HG02588 (cell line): ENCODE results near the gene EDA.
"Not testable (repeated sequence)": the region's sequence is repeated elsewhere in the genome, so short reads cannot be mapped to it uniquely, and the experiment has no call there.

Experiments used
- ATAC-seq: cut with Tn5 transposase; IDR thresholded peaks from one replicate; pipeline ENCODE4 v1.9.1; 2021; ENCODE audit warnings: mild to moderate bottlenecking, moderate library complexity; ENCODE audit not compliant: unreplicated experiment

EDA gene

GRCh38 chrX:69741721-69742120 lies 125.8 kb downstream of the EDA start:
- no peak for ATAC-seq

GRCh38 chrX:69746051-69746450 lies 130.1 kb downstream of the EDA start:
- ATAC-seq: no peak

GRCh38 chrX:69748055-69748454 lies 132.1 kb downstream of the EDA start:
- ATAC-seq: no peak

GRCh38 chrX:69759921-69760625 lies 144.2 kb downstream of the EDA start:
- ATAC-seq: no peak

GRCh38 chrX:69761633-69762032 lies 145.7 kb downstream of the EDA start:
- ATAC-seq: no peak

GRCh38 chrX:69762340-69762739 lies 146.4 kb downstream of the EDA start:
- no peak for ATAC-seq

- no peak for ATAC-seq
Observed at GRCh38 chrX:69793260-69793935, 177.5 kb downstream of the EDA start.

GRCh38 chrX:69795702-69796101 lies 179.8 kb downstream of the EDA start:
- no peak for ATAC-seq

- ATAC-seq: no peak
Observed at GRCh38 chrX:69807400-69807799, 191.5 kb downstream of the EDA start.

GRCh38 chrX:69808375-69808774 lies 192.5 kb downstream of the EDA start:
- no peak for ATAC-seq

GRCh38 chrX:69813677-69814076 lies 197.8 kb downstream of the EDA start:
- ATAC-seq: no peak

GRCh38 chrX:69815063-69815462 lies 199.2 kb downstream of the EDA start:
- no peak for ATAC-seq

GRCh38 chrX:69815519-69815918 lies 199.6 kb downstream of the EDA start:
- ATAC-seq: no peak

- ATAC-seq: no peak
Observed at GRCh38 chrX:69844636-69845035, 228.7 kb downstream of the EDA start.

- not testable (repeated sequence) for ATAC-seq
Observed at GRCh38 chrX:69859999-69860398, 244.1 kb downstream of the EDA start.

GRCh38 chrX:69876221-69876620 lies 260.3 kb downstream of the EDA start:
- ATAC-seq: no peak

GRCh38 chrX:69884210-69884609 lies 268.3 kb downstream of the EDA start:
- ATAC-seq: no peak

- ATAC-seq: no peak
Observed at GRCh38 chrX:69896046-69896445, 280.1 kb downstream of the EDA start.

- no peak for ATAC-seq
Observed at GRCh38 chrX:69900491-69900890, 284.6 kb downstream of the EDA start.

- ATAC-seq: no peak
Observed at GRCh38 chrX:69906447-69906846, 290.5 kb downstream of the EDA start.

GRCh38 chrX:69914781-69915180 lies 298.9 kb downstream of the EDA start:
- no peak for ATAC-seq

- ATAC-seq: no peak
Observed at GRCh38 chrX:69919749-69920148, 303.8 kb downstream of the EDA start.

GRCh38 chrX:69932323-69932722 lies 316.4 kb downstream of the EDA start:
- ATAC-seq: no peak
